A549 treated with DMSO at 1 μM for 4 hours (cell line): Measurements from ENCODE around the gene ESRP2. TPM values are rescaled to one million over a fixed set of nuclear protein-coding genes. Genes with fewer than 3 reads are reported as not detected.

Experiments
- total RNA-seq: library from RNA; stranded (reverse); fragments of 200-300 nt; extraction: Qiagen RNA extraction; gene quantifications from 5 replicates; pipeline ENCODE4 v1.2.3, GENCODE V29; 2022; ENCODE audit warnings: low read depth

The ESRP2 gene
- 0.05 to 0.19 TPM (median 0.09 TPM) in 4 of 5 replicates, not detected in the other for total RNA-seq

DNA sequence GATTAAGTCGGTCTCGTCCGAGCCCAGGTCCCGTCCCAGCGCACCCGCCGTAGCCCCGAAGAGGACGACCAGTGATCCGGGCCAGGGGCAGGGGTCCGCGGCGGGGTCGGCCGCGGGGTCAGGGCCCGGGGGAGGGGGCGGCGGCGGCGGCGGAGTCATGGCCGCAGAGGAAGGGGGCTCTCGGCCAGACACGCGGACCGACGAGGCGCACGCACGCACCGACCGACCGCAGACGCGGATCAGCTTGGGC, at the start of gene ESRP2:
Gene ESRP2, minus strand, starts transcription at position 241 of the 250 bp plus-strand sequence. Its CDS starts 82 bp downstream, at position 159.

DNA sequence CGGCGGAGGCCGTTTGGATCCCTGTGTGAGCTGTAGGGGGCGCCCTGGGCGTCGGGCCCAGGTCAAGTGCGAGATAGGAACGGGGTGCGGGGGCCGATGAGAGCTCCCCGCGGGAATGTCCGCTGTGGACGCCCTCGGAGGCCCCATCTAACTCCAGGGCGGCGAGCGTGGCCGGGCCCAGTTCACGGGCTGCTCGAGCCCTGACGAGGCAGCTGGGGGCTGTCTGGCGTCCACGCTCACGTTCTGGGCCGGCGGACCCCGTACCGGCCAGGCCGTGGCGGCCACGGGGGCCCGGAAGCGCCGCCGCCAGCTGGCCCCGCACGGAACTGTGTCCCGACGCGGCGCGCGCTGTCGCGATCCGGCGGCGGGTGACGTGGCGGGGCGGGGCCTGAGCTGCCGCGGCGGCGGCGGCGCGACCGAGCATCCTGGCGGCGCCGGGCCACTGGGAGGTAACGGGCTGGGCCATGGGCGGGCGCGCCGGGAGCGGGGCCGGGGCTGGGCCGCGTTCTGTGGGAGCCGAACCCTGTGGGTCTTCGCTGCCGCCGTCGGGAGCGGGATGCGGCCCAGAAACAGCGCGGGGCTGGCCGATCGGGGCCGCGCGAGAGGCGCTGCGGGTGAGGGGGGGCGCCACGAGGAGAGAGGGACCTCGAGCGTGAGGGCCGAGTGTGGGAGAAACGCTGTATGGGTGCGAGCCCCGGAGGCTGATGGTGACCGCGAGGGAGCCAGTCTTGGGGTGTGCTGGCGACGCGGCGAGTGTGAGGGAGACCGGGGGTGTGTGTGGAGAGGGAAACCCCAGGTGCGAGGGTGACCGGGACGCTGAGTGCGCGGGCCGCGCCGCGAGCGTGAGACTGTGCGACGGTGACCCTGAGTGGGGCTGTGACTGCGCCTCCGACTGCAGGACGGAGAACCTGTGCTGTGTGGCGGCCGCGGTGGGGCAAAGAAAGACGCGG, 28.5 kb upstream of the ESRP2 start, which contains the start of gene SLC7A6:
Gene SLC7A6, plus strand, starts transcription at position 399 of the 950 bp plus-strand sequence. CDS start 10,201 bp downstream, outside the sequence.

DNA sequence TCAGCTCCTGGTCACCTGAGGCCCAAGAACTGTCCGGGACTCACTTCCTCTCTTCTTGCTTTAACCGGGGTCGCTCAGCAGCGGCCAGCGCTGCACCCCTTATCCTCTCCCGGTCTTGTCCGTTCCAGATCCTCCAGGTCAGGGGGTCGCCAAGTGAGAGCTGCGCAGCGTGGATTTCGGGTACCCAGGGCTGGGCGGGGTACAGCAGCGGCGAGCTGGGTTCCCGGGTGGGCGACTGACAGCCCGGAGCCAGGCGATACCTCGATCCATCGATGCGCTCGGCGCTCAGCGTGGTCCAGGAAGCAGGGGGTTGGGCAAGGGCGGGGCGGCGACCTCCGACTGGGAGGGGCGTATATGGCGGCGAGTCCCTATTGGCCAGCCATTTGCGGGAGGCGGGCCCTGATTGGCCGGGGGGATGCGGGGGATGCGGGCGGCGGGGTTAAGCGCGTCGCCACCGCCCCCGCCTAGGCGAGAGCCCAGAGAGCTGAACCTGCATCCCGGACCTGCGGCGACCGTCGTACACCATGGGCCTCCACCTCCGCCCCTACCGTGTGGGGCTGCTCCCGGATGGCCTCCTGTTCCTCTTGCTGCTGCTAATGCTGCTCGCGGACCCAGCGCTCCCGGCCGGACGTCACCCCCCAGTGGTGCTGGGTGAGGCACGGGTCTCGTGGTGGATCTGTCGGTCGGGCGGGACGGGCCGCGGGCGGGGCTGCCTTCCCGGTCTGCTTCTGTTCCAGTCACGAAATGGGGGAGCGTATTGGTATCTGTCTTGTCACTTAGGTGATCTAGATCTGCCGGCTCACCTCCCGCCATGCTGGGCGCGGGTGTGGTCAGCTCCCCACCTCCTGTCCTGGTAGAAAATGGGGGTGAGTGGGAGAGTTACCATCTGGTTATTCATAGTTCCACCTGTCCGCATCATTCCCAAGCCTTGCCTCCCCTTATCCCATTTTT, 9.3 kb upstream of the ESRP2 start, which contains the start of gene PLA2G15:
Gene PLA2G15, plus strand, starts transcription at position 471 of the 951 bp plus-strand sequence. Its CDS starts 54 bp downstream, at position 525.

Other genes with a start within 250 kb of the ESRP2 start
- gene DPEP2, start 236.6 kb downstream of the ESRP2 start, total RNA-seq: not detected in 5 replicates
- not detected in 5 replicates for gene DPEP2NB, start 220.2 kb downstream of the ESRP2 start, total RNA-seq
- gene DDX28, start 212.9 kb downstream of the ESRP2 start, total RNA-seq: 19.6 to 20.7 TPM (median 20.1 TPM) in 5 replicates
- gene DUS2, start 212.8 kb downstream of the ESRP2 start, total RNA-seq: 16.1 to 19.0 TPM (median 18.4 TPM) in 5 replicates
- 14.7 to 19.0 TPM (median 18.8 TPM) in 5 replicates for gene NFATC3, start 150.8 kb downstream of the ESRP2 start, total RNA-seq
- 12.2 to 15.0 TPM (median 14.2 TPM) in 5 replicates for gene PLA2G15, start 9.2 kb upstream of the ESRP2 start, total RNA-seq
- 35.2 to 38.2 TPM (median 36.1 TPM) in 5 replicates for gene SLC7A6, start 28.4 kb upstream of the ESRP2 start, total RNA-seq
- 10.0 to 12.8 TPM (median 11.6 TPM) in 5 replicates for gene SLC7A6OS, start 74.8 kb upstream of the ESRP2 start, total RNA-seq
- 30.2 to 32.7 TPM (median 31.2 TPM) in 5 replicates for gene PRMT7, start 74.9 kb upstream of the ESRP2 start, total RNA-seq
- 0.12 to 0.42 TPM (median 0.14 TPM) in 5 replicates for gene SMPD3, start 212.4 kb upstream of the ESRP2 start, total RNA-seq